HEK293 (cell line): ENCODE measurements around the gene TOP3B.

Experiments used
- CTCF ChIP-seq: fragments of 450-650 bp; formaldehyde crosslinking; IDR thresholded peaks from 2 replicates; pipeline ENCODE4 v1.5.1; 2016; ENCODE audit warnings: missing biosample characterization, missing genetic modification characterization
- SP7 ChIP-seq: fragments of 450-650 bp; formaldehyde crosslinking; IDR thresholded peaks from 2 replicates; pipeline ENCODE4 v1.5.1; 2016; ENCODE audit warnings: missing biosample characterization, missing genetic modification characterization
- YY1 ChIP-seq: fragments of 450-650 bp; formaldehyde crosslinking; IDR thresholded peaks from 2 replicates; pipeline ENCODE4 v1.5.1; 2018; ENCODE audit warnings: missing biosample characterization, missing genetic modification characterization
- ZBTB21 ChIP-seq: fragments of 450-650 bp; formaldehyde crosslinking; IDR thresholded peaks from 2 replicates; pipeline ENCODE4 v1.5.1; 2017; ENCODE audit warnings: missing biosample characterization, missing genetic modification characterization
- ZFP37 ChIP-seq: fragments of 450-650 bp; formaldehyde crosslinking; IDR thresholded peaks from 2 replicates; pipeline ENCODE4 v1.5.1; 2016; ENCODE audit warnings: missing biosample characterization, missing genetic modification characterization
- ZNF274 ChIP-seq, 2 experiments: fragments of 200-500 bp in 1 of 2; fragments of 450-650 bp in 1 of 2; sonication (Bioruptor generic) in 1 of 2; formaldehyde crosslinking in 1 of 2; IDR thresholded peaks; 2 replicates each; pipeline versions ENCODE4 v1.5.1 to v1.6.1; 2014 to 2016; ENCODE audit warnings: borderline replicate concordance in 1 of 2, inconsistent platforms in 1 of 2, low read length in 1 of 2, missing biosample characterization in 1 of 2, missing genetic modification characterization in 1 of 2
- ZNF366 ChIP-seq: fragments of 450-650 bp; formaldehyde crosslinking; conservative IDR thresholded peaks from 2 replicates; pipeline ENCODE4 v1.5.1; 2016; ENCODE audit warnings: missing biosample characterization, missing genetic modification characterization

- TF ChIP-seq CTCF (tag by site-specific recombination) (no peak), ZFP37 (tag by site-specific recombination) (no peak), ZBTB21 (no peak), ZNF366 (tag by site-specific recombination) (no peak), ZNF274 (IDR thresholded peaks at IDR 0.05; ENCODE audit: low read length) (no peak), ZNF274 (tag by site-specific recombination; IDR thresholded peaks at IDR 0.05; ENCODE audit: borderline replicate concordance) (no peak), SP7 (tag by site-specific recombination) (no peak), YY1 (no peak)
These were observed 24.0 kb downstream of the TOP3B start for GRCh38 chr22:21958360-21959273.
